H9 (cell line): ENCODE data around the gene IQSEC1. TPM values are rescaled to one million over a fixed set of nuclear protein-coding genes. Genes with fewer than 3 reads are reported as not detected.
A peak's percentile ranks its signal among the peaks of the same experiment; 100 is the strongest.

Experiments used
- DNase-seq: peaks from one replicate; pipeline ENCODE4 v3.0.0-alpha.2; 2017
- H2AFZ ChIP-seq: one replicate; pipeline ENCODE4 v1.6.1; 2013; ENCODE audit warnings: mild to moderate bottlenecking, low read length, control low read depth, moderate library complexity
- H2AK5ac ChIP-seq: 2 replicates; pipeline ENCODE4 v1.6.1; 2013; ENCODE audit warnings: low read length, control low read depth, mixed read lengths; ENCODE audit not compliant: insufficient read length
- H2BK120ac ChIP-seq: one replicate; pipeline ENCODE4 v1.6.1; 2013; ENCODE audit warnings: low read depth, mild to moderate bottlenecking, low read length, control low read depth, inconsistent platforms; ENCODE audit not compliant: poor library complexity, severe bottlenecking
- H2BK12ac ChIP-seq: 2 replicates; pipeline ENCODE4 v1.6.1; 2013; ENCODE audit warnings: low read length, control low read depth, mixed read lengths, low read depth; ENCODE audit not compliant: insufficient read length
- H2BK15ac ChIP-seq: 2 replicates; pipeline ENCODE4 v1.6.1; 2013; ENCODE audit warnings: low read depth, low read length, control low read depth
- H2BK20ac ChIP-seq: one replicate; pipeline ENCODE4 v1.6.1; 2013; ENCODE audit warnings: low read depth, mild to moderate bottlenecking, low read length, control low read depth, inconsistent platforms; ENCODE audit not compliant: poor library complexity, severe bottlenecking
- H2BK5ac ChIP-seq: 2 replicates; pipeline ENCODE4 v1.6.1; 2013; ENCODE audit warnings: low read length, control low read depth, mixed read lengths; ENCODE audit not compliant: insufficient read length
- H3K14ac ChIP-seq: 2 replicates; pipeline ENCODE4 v1.6.1; 2013; ENCODE audit warnings: low read length, control low read depth; ENCODE audit not compliant: insufficient read depth
- H3K18ac ChIP-seq: 2 replicates; pipeline ENCODE4 v1.6.1; 2013; ENCODE audit warnings: low read depth, mild to moderate bottlenecking, mixed read lengths, low read length, control low read depth; ENCODE audit not compliant: insufficient read length
- H3K23ac ChIP-seq: 2 replicates; pipeline ENCODE4 v1.6.1; 2013; ENCODE audit warnings: low read length, control low read depth, mixed read lengths, low read depth; ENCODE audit not compliant: insufficient read length
- H3K23me2 ChIP-seq: 2 replicates; pipeline ENCODE4 v1.6.1; 2013; ENCODE audit warnings: low read depth, mild to moderate bottlenecking, mixed read lengths, low read length, control low read depth; ENCODE audit not compliant: insufficient read length, poor library complexity, severe bottlenecking
- H3K27ac ChIP-seq: 2 replicates; pipeline ENCODE4 v1.5.1; 2013; ENCODE audit warnings: low read length, control low read depth, mixed read lengths, low read depth; ENCODE audit not compliant: insufficient read length
- H3K27me3 ChIP-seq: 2 replicates; pipeline ENCODE4 v1.6.1; 2013; ENCODE audit warnings: low read length, control low read depth, inconsistent platforms; ENCODE audit not compliant: insufficient read depth
- H3K4ac ChIP-seq: 2 replicates; pipeline ENCODE4 v1.6.1; 2013; ENCODE audit warnings: low read depth, mild to moderate bottlenecking, control low read depth, inconsistent platforms, low read length, moderate library complexity
- H3K4me1 ChIP-seq: 2 replicates; pipeline ENCODE4 v1.6.1; 2013; ENCODE audit warnings: low read length, control low read depth, inconsistent platforms; ENCODE audit not compliant: insufficient read depth
- H3K4me2 ChIP-seq: 2 replicates; pipeline ENCODE4 v1.6.1; 2013; ENCODE audit warnings: low read length, control low read depth, mixed read lengths; ENCODE audit not compliant: insufficient read length, insufficient read depth
- H3K56ac ChIP-seq: 2 replicates; pipeline ENCODE4 v1.6.1; 2013; ENCODE audit warnings: low read depth, mild to moderate bottlenecking, mixed read lengths, low read length, control low read depth; ENCODE audit not compliant: insufficient read length
- H3K79me1 ChIP-seq: 2 replicates; pipeline ENCODE4 v1.6.1; 2013; ENCODE audit warnings: low read depth, mild to moderate bottlenecking, moderate library complexity, low read length, control low read depth, inconsistent platforms; ENCODE audit not compliant: insufficient read depth, poor library complexity, severe bottlenecking
- H3K79me2 ChIP-seq: 2 replicates; pipeline ENCODE4 v1.6.1; 2013; ENCODE audit warnings: low read length, control low read depth, inconsistent platforms; ENCODE audit not compliant: insufficient read depth
- H3K9ac ChIP-seq: 2 replicates; pipeline ENCODE4 v1.6.1; 2013; ENCODE audit warnings: low read length, control low read depth, mixed read lengths; ENCODE audit not compliant: insufficient read length; ENCODE audit errors: extremely low read depth
- H3K9me3 ChIP-seq: one replicate; pipeline ENCODE4 v1.6.1; 2013; ENCODE audit warnings: low read depth, low read length, inconsistent platforms; ENCODE audit not compliant: control insufficient read depth
- H3T11ph ChIP-seq: one replicate; pipeline ENCODE4 v1.6.1; 2013; ENCODE audit warnings: mild to moderate bottlenecking, low read length, control low read depth, inconsistent platforms
- H4K20me1 ChIP-seq: one replicate; pipeline ENCODE4 v1.6.1; 2013; ENCODE audit not compliant: control insufficient read depth, insufficient read length, insufficient read depth
- H4K5ac ChIP-seq: 2 replicates; pipeline ENCODE4 v1.6.1; 2013; ENCODE audit warnings: low read depth, mild to moderate bottlenecking, mixed read lengths, low read length, control low read depth; ENCODE audit not compliant: insufficient read length
- H4K8ac ChIP-seq: replicated peaks from 2 replicates; pipeline ENCODE4 v1.6.1; 2013; ENCODE audit warnings: low read length, control low read depth, mixed read lengths, low read depth; ENCODE audit not compliant: insufficient read length
- H4K91ac ChIP-seq: 2 replicates; pipeline ENCODE4 v1.6.1; 2013; ENCODE audit warnings: low read depth, mild to moderate bottlenecking, moderate library complexity, mixed read lengths, low read length, control low read depth; ENCODE audit not compliant: insufficient read length
- H3K27ac Mint-ChIP-seq, 3 experiments: 2 replicates in 2 of 3; 3 replicates in 1 of 3; pipeline ENCODE4 v1.8.0; 2020 to 2021; ENCODE audit warnings: mixed read lengths in 3 of 3, mild to moderate bottlenecking in 1 of 3, moderate library complexity in 1 of 3
- H3K27me3 Mint-ChIP-seq: 2 replicates; pipeline ENCODE4 v1.8.0; 2021; ENCODE audit warnings: low read depth, mild to moderate bottlenecking, moderate library complexity, mixed read lengths
- H3K36me3 Mint-ChIP-seq, 3 experiments: 2 replicates in 2 of 3; 3 replicates in 1 of 3; pipeline ENCODE4 v1.8.0; 2020 to 2021; ENCODE audit warnings: low read depth in 3 of 3, mixed read lengths in 3 of 3; ENCODE audit not compliant: insufficient read depth in 1 of 3
- H3K4me1 Mint-ChIP-seq, 2 experiments: 2 replicates each; pipeline ENCODE4 v1.8.0; 2020; ENCODE audit warnings: mixed read lengths in 2 of 2
- H3K4me3 Mint-ChIP-seq, 2 experiments: 2 replicates in 1 of 2; 3 replicates in 1 of 2; pipeline ENCODE4 v1.8.0; 2020 to 2021; ENCODE audit warnings: mild to moderate bottlenecking in 2 of 2, mixed read lengths in 2 of 2, moderate library complexity in 1 of 2
- H3K9me3 Mint-ChIP-seq, 2 experiments: 2 replicates in 1 of 2; 3 replicates in 1 of 2; pipeline ENCODE4 v1.8.0; 2020; ENCODE audit warnings: mild to moderate bottlenecking in 2 of 2, mixed read lengths in 2 of 2, moderate library complexity in 1 of 2
- WGBS: extraction: QIAGEN DNeasy Blood & Tissue Kit; methylation state at CpG from one replicate; pipeline ENCODE4 v1.1.7; 2013; ENCODE audit warnings: missing lambda C conversion rate, low lambda C conversion rate, mixed read lengths; ENCODE audit not compliant: insufficient read length; ENCODE audit errors: extremely low coverage; 5-methylcytosine and 5-hydroxymethylcytosine counted together
- total RNA-seq: library from RNA; stranded (reverse); gene quantifications from 2 replicates; pipeline ENCODE4 v1.2.1, GENCODE V29; 2021
- TF ChIP-seq, protein P1 (sequence below): fragments of 200-600 bp; sonication (generic); conservative IDR thresholded peaks from 3 replicates; pipeline ENCODE4 v1.8.0; 2021; ENCODE audit warnings: antibody characterized with exemption, mild to moderate bottlenecking

The IQSEC1 gene
- total RNA-seq, 1 experiment from 2014 or later: 19.1 TPM

DNA sequence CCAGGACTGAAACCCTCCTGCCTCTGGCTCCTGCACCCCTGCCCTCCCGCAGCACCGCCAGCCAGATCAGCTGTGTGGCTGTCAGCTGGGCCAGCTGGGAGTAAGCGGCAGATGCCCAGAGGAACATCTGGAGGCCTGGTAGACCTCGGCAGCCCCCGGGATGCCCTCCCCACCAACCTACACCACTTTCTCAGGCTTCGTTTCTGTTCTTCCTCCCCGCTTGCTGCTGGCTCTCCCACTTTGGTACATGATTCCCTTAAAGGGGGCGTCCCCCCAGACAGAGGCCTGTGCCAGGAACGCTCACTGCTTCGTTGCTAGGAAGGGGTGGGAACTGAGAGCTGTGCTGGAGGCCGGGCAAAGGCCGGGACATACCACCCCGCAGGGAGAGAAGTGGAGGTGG lies 140.5 kb downstream of the IQSEC1 start:
- Mint-ChIP-seq H3K27me3 (no peaks in the 10 kb centered on the region), H3K9me3 (no peaks in the 10 kb centered on the region), H3K4me3 (no peak overlapping the region), H3K27ac (peak overlapping the region in 2 of 3 experiments; percentile 77 to 82; a peak in 2 of 7 replicates), H3K36me3 (peaks cover 4 to 12% (median 9%) of the 10 kb centered on the region in 3 experiments; a peak in 5 of 7 replicates), H3K4me1 (no peaks in the 10 kb centered on the region)
- no peak overlapping the region for H2BK20ac ChIP-seq
- H4K8ac ChIP-seq: no peak overlapping the region
- H3K79me1 ChIP-seq: no peaks in the 10 kb centered on the region
- no peak overlapping the region for H3K23ac ChIP-seq
- H3K14ac ChIP-seq: no peak overlapping the region
- H4K91ac ChIP-seq: no peak overlapping the region
- H3K4me2 ChIP-seq: no peak overlapping the region
- no peak overlapping the region for H3T11ph ChIP-seq
- H4K5ac ChIP-seq: no peak overlapping the region
- H2AFZ ChIP-seq: no peak overlapping the region
- H2BK12ac ChIP-seq: no peak overlapping the region
- no peak overlapping the region for H2BK5ac ChIP-seq
- no peak overlapping the region for H2BK120ac ChIP-seq
- H3K79me2 ChIP-seq: no peaks in the 10 kb centered on the region
- H2AK5ac ChIP-seq: no peak overlapping the region
- H2BK15ac ChIP-seq: no peak overlapping the region
- H3K18ac ChIP-seq: no peak overlapping the region
- H3K9me3 ChIP-seq: no peaks in the 10 kb centered on the region
- H3K4me1 ChIP-seq: no peaks in the 10 kb centered on the region
- H3K27ac ChIP-seq: no peak overlapping the region
- no peak overlapping the region for H3K4ac ChIP-seq
- no peak overlapping the region for H3K56ac ChIP-seq
- DNase-seq: no peak
- H3K9ac ChIP-seq: no peak overlapping the region
- no peaks in the 10 kb centered on the region for H4K20me1 ChIP-seq
- WGBS: no CpG with 5 or more reads among the region's 13 CpGs
- no peaks in the 10 kb centered on the region for H3K27me3 ChIP-seq
- H3K23me2 ChIP-seq: no peaks in the 10 kb centered on the region
- TF ChIP-seq, protein P1, sequence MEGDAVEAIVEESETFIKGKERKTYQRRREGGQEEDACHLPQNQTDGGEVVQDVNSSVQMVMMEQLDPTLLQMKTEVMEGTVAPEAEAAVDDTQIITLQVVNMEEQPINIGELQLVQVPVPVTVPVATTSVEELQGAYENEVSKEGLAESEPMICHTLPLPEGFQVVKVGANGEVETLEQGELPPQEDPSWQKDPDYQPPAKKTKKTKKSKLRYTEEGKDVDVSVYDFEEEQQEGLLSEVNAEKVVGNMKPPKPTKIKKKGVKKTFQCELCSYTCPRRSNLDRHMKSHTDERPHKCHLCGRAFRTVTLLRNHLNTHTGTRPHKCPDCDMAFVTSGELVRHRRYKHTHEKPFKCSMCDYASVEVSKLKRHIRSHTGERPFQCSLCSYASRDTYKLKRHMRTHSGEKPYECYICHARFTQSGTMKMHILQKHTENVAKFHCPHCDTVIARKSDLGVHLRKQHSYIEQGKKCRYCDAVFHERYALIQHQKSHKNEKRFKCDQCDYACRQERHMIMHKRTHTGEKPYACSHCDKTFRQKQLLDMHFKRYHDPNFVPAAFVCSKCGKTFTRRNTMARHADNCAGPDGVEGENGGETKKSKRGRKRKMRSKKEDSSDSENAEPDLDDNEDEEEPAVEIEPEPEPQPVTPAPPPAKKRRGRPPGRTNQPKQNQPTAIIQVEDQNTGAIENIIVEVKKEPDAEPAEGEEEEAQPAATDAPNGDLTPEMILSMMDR: no peak
